HG02870 (cell line): Measurements from ENCODE around the gene PANK2.
"Not testable (repeated sequence)": the region's sequence is repeated elsewhere in the genome, so short reads cannot be mapped to it uniquely, and the experiment has no call there.

ENCODE experiments used
- ATAC-seq: cut with Tn5 transposase; IDR thresholded peaks from one replicate; pipeline ENCODE4 v1.9.1; 2021; ENCODE audit warnings: mild to moderate bottlenecking, moderate library complexity; ENCODE audit not compliant: unreplicated experiment

The PANK2 gene

DNA sequence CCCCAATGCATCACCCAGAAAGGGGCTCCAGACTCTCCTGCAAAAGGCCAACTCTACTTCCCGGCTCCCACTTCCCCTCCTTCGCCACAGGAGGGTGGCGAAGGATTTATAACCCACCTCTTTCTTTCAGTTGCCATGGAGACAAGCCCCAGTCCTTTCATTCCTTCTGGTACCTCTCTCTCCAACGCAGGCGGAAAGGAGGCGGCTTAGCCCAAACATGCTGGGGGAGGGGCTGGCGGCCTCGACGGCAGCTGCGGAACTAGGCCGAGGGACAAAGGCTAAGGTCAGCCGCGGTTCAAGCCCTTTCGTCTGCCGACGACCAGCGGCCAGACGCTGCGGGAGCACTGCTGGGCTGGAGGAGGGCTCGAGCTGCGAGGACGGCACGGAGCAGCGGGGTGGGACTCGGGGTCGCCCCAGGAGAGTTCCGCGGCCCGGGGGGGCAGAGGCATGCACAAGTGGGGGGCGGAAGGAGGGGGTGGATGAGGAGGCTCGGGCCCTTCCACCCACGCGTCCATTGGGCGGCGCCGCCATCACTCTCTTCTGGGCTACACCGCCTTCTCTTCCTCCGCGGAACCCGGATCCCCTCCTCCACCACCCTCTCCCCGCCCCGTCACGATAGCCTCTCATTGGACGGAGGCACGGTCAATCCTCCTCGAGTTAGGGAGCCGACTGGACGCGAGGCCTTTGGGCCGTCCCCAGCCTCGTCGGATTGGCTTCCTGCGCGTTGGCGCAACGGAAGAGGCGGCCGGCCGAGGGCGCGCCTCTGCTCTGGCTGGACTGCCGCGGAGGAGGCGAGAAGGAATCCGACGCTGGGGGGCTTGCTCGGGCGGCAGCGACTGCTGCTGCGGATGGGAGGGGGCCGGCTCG, at the start of gene PANK2:
Gene PANK2, plus strand, starts transcription at position 766 of the 867 bp plus-strand sequence.
- ATAC-seq: peak; percentile 92

DNA sequence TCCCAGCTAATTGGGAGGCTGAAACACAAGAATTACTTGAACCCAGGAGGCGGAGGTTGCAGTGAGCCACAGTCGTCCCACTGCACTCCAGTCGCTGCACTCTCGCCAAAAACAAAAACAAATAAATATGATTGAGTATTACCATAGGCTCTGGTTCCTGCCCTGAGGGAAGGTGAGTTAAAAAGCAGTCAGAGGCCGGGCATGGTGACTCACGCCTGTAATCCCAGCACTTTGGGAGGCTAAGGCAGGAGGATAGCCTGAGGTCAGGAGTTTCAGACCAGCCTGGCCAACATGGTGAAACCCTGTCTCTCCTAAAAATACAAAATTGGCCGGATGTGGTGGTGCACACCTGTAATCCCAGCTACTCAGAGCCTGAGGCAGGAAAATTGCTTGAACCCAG, 49.0 kb upstream of the PANK2 start:
- ATAC-seq: not testable (repeated sequence)

DNA sequence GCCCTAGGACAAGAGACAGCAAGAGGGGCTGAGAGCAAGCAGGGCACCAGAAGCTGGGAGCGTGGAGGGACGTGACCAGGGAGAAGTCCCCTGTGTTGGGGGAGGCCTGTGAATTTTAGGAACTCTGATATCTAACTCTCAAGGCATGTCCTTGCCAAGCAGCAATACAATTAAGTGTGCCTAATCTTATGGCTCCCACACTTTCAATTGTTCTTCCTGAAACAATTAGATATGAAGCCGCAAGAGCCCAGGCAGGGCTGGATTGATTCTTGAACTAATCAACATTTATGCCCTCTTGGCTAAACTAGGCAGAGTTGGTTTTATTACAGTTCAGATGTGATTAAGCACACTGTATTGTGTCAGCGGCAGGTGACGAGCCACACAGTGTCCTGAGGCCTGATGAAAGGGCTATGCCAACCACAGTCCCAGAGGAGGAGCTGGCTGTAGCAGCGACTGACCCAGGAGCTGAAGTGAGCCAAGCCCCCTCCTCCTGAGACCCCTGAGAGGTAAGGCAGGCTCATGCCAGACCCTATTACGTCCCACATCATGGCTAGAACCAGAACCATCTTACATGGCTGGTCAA, 46.7 kb upstream of the PANK2 start:
- no peak for ATAC-seq

DNA sequence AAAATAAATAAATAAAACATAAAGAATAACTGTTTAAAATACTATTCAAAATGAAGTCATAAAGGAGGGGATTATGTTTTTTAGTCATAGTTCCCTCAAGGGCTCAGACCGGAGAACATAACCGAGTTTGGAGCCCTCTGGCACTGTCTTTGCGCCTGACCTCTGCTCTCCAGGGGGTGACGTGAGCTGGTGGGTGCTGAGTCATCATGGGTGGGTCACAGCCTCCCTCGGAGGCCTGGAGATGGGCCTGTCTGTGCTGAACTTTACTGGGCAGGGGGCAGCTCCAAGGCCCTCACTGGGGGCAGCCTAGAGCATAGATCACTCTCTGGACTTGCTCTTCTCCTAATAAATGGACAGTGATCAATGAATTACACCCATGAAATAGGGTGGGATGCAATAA, 45.7 kb upstream of the PANK2 start:
- no peak for ATAC-seq

DNA sequence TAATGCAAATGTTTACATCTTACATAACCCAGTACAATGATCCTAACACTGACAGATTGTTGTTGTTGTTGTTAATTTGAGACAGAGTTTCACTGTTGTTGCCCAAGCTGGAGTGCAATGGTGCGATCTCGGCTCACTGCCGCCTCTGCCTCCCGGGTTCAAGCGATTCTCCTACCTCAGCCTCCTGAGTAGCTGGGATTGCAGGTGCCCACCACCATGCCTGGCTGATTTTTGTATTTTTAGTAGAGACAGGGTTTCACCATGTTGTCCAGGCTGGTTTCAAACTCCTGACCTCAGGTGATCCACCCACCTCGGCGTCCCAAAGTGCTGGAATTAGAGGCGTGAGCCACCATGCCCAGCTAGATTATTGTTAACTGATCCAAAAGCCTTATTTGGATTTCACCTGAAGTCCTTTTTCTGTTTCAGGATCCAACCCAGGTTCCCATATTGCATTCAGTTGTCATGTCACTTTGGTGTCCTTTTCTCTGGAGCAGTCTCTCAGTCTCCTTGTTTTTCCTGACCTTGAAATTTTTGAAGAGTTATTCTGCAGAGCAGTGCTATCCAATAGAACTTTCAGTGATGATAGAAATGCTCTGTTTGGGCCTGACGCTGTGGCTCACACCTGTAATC, 45.1 kb upstream of the PANK2 start:
- not testable (repeated sequence) for ATAC-seq

DNA sequence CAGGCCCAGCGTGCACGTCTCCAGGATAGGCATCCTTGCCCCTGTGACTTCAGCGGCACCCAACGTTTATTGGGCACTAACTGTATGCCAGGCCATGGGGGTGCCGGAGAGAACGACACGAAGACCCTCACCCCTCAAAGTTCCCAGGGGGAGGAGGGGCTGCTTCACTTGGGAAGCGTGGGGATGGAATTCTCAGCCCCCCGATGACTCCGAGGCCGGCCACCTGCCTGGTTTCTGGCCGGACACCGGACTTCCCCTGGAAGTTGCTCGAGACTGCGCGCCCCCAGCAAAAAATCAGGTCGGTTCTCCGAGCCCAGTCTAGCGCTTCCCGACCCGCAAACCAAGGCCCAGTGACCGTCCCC, 42.8 kb upstream of the PANK2 start:
- ATAC-seq: no peak

DNA sequence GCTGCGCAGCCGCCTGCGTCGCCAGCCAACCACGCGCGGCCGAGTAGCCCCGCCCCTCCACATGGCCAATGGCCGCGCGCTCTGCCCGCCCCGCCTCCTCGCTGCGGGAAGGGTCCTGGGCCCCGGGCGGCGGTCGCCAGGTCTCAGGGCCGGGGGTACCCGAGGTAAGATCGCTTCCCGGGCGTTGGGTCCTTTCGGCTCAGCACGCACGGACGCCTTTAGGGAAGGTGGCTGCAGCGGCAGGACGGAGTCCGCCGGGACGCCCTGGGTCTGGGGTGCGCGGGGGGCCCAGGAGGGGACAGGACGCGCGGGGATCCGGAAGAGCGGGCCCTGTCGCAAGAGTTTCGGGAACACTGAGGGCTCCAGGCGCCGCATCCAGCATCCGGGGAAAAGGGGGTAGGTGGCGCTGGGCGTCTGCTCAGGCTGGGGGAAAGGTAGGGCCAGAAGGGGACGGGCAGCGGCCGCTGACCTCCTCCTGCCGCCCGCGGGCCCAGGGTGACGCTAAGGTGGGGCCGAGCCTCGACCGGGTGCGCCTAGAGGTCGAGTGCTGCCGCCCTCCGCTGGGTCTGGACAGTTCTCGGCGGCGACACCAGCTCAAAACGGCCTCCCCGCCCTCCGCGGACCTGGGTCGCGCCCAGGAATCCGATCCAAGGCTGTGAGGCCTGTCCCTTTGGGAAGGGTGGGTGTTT, 42.3 kb upstream of the PANK2 start, which contains the start of gene MAVS:
Gene MAVS, plus strand, starts transcription at position 95 of the 689 bp plus-strand sequence. CDS start 7,791 bp downstream, outside the sequence.
- ATAC-seq: peak; percentile 89

DNA sequence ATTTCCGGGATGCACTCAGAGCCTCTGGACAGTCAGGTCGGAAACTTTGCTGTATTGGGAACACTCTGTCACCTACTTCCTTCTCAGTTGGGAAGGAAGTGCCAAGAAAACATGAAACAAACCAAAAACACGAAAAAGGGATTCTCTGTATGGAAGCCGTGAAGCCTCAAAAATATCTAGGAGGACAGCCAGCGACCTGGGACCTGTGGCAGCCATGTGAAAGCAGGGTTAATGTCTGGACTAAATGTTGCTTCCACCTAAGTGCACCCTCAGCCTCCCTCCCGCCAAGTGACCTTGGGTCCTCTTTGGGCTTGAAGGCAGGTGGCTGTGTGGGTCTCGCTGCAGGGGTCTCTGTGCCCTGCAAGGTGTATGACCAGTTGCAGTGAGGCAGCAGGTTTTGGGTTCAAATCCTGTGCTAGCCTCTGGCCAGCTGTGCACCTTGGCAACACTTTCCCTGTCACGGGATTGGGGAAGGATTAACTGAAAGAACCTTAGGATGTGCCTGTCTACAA, 41.7 kb upstream of the PANK2 start:
- ATAC-seq: no peak

DNA sequence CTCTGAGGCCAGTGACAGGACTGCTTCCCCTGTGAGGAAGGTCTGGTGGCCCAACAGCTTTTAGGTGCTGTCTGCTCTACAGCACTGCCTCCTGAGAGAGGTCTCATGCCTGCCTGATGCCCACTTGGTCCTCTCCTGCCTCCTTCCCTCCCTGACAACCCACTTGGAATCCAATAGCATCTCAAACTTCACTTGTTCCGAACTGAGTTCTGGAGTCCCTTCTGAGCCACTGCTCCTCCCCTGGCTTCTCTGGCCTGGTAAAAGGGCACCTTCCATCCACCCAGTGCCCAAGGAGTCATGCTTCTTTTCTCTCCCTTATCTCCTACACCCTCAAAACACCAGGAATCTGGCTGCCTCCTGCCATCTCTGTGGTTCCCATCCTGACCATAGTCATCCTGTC, 40.6 kb upstream of the PANK2 start:
- no peak for ATAC-seq

DNA sequence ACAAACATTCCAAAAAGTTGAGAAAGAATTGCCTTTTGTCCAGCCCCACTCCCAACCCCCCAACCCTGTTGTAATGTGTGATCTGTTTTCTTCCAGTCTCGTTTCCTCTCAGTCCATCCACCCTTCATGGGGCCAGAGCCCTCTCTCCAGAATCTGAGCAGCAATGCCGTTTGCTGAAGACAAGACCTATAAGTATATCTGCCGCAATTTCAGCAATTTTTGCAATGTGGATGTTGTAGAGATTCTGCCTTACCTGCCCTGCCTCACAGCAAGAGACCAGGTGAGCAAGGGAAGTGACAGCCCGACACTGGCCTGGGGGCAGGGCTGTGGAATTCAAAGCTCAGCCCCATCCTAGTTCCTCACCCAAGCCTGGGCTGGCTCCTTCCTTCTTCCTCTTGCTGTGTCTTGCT, 34.7 kb upstream of the PANK2 start:
- no peak for ATAC-seq

DNA sequence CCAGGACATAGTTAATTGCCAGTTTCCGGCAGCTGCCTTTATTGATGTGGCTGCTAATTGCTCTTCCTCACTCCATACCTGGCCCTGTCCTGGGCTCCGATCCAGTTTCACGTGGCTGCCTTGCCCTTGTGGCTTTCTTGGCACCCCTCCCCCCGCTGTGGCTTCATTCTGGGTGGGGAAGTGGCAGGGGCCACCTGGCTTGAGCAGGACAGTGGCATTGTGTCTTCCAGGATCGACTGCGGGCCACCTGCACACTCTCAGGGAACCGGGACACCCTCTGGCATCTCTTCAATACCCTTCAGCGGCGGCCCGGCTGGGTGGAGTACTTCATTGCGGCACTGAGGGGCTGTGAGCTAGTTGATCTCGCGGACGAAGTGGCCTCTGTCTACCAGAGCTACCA, 31.8 kb upstream of the PANK2 start:
- no peak for ATAC-seq

DNA sequence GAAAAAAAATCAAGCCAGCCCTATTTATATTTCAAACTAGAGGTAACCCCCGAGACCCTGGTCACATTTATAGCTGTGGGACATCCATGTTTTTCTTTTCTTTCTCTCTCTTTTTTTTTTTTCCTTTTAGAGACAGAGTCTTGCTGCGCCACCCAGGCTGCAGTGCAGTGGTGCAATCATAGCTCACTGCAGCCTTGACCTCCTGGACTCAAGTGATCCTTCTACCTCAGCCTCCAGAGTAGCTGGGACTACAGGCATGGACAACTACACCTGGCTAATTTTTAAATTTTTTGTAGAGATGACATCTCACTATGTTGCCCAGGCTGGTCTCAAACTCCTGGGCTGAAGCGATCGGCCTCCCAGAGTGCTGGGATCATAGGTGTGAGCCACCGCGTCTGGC, 30.5 kb upstream of the PANK2 start:
- no peak for ATAC-seq

DNA sequence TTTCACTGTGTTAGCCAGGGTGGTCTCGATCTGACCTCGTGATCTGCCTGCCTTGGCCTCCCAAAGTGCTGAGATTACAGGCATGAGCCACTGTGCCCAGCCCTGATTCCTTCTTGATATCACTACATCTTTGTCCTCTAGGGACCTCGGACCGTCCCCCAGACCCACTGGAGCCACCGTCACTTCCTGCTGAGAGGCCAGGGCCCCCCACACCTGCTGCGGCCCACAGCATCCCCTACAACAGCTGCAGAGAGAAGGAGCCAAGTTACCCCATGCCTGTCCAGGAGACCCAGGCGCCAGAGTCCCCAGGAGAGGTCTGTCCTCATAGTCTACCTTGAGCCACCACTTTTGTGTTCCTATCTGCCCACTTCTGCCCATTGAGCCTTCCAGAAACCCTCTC, 28.0 kb upstream of the PANK2 start:
- no peak for ATAC-seq

DNA sequence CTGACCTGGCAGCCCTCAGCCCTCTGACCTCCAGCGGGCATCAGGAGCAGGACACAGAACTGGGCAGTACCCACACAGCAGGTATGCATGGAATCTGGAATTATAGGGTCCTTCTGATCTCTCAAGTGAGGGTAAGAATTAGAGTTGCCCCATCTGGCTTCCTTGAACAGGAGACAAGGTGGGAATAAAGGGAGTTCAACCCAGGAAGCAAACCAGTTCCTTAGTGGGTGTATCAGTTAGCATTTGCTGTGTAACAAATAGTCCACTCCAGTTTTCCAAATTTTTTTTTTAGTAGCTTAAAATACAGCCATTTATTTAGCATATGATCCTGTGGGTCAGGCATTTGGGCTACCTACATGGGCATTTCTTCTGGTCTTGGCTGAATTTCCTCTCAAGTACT, 26.9 kb upstream of the PANK2 start:
- ATAC-seq: no peak

DNA sequence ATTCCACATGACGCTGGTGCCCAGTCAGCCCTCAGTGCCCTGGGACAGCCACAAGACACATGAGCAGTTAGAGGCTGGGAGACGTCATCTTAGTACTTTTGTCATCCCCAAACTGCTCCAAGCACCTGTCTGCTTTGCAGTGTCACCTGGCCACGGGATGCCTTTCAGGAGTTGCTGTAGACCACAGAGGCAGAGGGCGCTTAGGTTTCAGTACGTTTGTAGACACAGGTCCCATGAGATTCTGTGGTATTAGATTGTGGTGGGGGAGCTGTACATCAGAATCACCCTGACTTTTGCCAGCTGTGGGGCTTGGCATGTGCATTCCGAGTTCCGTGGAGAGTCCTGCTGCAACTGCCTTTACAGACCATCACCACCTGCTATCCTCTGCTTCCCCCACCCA, 25.9 kb upstream of the PANK2 start:
- ATAC-seq: no peak

DNA sequence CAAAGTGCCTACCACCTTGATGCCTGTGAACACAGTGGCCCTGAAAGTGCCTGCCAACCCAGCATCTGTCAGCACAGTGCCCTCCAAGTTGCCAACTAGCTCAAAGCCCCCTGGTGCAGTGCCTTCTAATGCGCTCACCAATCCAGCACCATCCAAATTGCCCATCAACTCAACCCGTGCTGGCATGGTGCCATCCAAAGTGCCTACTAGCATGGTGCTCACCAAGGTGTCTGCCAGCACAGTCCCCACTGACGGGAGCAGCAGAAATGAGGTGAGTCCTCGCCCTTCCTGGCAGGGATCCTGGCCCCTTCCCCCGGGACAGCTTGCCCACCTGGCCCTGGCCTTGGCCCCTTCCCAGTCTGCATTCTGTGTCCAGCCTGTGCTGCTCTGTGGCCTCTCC, 24.7 kb upstream of the PANK2 start:
- ATAC-seq: no peak

DNA sequence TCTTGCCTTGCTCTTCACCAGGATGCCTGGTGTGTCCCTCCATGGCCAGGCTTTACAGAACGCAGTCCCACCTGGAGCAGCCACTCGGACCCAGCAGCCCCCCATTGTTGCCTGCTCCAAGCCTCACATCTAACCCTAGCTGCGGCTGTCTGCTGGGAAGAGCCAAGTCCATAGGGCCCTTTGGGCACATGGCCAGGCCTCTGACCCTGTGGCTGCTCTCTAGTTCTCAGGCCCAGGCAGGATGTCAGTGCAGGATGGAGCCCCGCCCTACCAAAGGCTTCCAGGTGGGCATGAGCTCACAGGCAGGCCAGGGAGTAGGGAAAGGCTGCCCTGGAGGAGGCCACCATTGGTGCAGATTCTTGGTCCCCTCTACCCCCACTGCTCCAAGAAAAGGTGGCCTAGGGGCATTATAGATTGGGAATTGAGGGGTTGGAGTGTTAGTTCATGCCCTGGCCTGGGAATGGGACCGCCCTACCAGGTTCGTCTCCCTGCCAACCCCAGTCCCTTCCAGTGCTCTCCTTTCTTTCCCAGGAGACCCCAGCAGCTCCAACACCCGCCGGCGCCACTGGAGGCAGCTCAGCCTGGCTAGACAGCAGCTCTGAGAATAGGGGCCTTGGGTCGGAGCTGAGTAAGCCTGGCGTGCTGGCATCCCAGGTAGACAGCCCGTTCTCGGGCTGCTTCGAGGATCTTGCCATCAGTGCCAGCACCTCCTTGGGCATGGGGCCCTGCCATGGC, 23.9 kb upstream of the PANK2 start:
- ATAC-seq: no peak

DNA sequence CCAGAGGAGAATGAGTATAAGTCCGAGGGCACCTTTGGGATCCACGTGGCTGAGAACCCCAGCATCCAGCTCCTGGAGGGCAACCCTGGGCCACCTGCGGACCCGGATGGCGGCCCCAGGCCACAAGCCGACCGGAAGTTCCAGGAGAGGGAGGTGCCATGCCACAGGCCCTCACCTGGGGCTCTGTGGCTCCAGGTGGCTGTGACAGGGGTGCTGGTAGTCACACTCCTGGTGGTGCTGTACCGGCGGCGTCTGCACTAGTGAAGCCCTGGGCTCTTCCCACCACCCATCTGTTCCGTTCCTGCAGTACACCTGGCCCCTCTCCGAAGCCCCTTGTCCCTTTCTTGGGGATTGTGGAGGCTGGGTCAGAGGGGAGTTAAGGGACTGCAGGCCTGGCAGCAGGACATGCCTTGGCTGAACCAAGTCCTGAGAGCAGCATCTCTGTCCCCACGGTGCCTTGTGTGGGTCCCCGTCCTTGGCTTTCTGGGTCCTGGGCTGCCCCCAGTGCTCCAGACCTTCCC, 23.2 kb upstream of the PANK2 start:
- ATAC-seq: no peak

DNA sequence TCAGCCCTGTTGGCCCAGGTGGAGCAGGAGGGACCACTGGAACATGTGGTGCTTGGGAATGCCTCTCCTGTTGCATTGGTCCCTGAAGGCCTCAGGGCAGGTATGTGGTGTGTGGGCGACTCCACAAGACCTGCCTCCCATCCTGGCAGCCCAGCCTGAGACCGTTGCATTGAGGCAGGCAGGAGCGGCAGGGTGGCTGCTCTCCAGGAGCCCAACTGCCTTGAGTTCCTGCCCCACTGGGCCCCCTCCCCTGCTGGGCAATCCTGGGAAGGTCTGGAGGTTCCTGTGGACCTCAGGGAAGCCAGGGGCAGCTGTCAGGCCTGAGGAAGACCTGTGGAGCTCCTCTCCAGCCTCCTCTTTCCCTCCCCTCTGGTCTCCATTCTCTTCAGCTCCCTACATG, 22.7 kb upstream of the PANK2 start:
- no peak for ATAC-seq

DNA sequence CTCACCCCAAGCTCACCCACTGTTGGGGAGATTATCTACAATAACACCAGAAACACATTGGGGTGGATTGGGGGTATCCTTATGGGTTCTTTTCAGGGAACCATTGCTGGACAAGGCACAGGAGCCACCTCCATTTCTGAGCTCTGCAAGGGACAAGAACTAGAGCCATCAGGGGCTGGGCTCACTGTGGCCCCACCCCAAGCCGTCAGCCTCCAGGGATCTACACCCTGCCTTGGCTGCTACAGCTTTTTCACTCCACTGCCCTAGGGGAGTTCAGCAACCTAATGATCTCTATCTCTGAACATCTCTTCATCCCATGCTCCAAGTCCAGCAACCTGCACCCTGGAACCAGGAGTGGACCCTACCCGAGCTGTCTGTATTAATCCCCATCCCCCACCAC, 21.4 kb upstream of the PANK2 start:
- ATAC-seq: no peak
